ENCODE data around the gene YAE1.

Gene YAE1

GRCh38 chr7:39616138-39616537 lies 49.9 kb downstream of the YAE1 start:
- Histone ChIP-seq H3K4me1 (ENCODE audit: insufficient read depth, low read length) (no peaks in the 10 kb centered on the region), H2AFZ (ENCODE audit: low read depth, low read length) (no peak overlapping the region), H3K4me3 (ENCODE audit: low read depth in 1 of 2, low read length in 2 of 2) (no peak overlapping the region), H4K20me1 (ENCODE audit: insufficient read depth, low read length) (no peaks in the 10 kb centered on the region), H3K9ac (ENCODE audit: low read depth, low read length) (no peak overlapping the region), H3K4me2 (ENCODE audit: insufficient read depth, low read length) (no peak overlapping the region), H3K9me3 (ENCODE audit: insufficient read depth, low read length, severe bottlenecking) (no peaks in the 10 kb centered on the region), H3K27ac (ENCODE audit: low read length) (no peak overlapping the region), H3K27me3 (ENCODE audit: insufficient read depth, low read length, poor library complexity) (no peaks in the 10 kb centered on the region), H3K79me2 (ENCODE audit: insufficient read depth, low read length) (no peaks in the 10 kb centered on the region), H3K36me3 (ENCODE audit: insufficient read depth, low read length) (no peaks in the 10 kb centered on the region)
- ATAC-seq (ENCODE audit: insufficient read depth, low read depth) = no peak
- no peak for TF ChIP-seq EZH2 (IDR thresholded peaks at IDR 0.05; ENCODE audit: borderline replicate concordance, low read depth, low read length, severe bottlenecking)
- DNase-seq = no peak

- no peak overlapping the region for H3K9ac ChIP-seq (ENCODE audit: low read depth, low read length)
- H2AFZ ChIP-seq (ENCODE audit: low read depth, low read length) = no peak overlapping the region
- ATAC-seq (ENCODE audit: insufficient read depth, low read depth) = no peak
- no peaks in the 10 kb centered on the region for H3K27me3 ChIP-seq (ENCODE audit: insufficient read depth, low read length, poor library complexity)
- no peak overlapping the region for H3K4me3 ChIP-seq (ENCODE audit: low read depth in 1 of 2, low read length in 2 of 2)
- no peaks in the 10 kb centered on the region for H4K20me1 ChIP-seq (ENCODE audit: insufficient read depth, low read length)
- no peaks in the 10 kb centered on the region for H3K36me3 ChIP-seq (ENCODE audit: insufficient read depth, low read length)
- no peak for DNase-seq
- no peaks in the 10 kb centered on the region for H3K9me3 ChIP-seq (ENCODE audit: insufficient read depth, low read length, severe bottlenecking)
- TF ChIP-seq CTCF (IDR thresholded peaks at IDR 0.05; ENCODE audit: borderline replicate concordance, extremely low read depth, low read length, poor library complexity, severe bottlenecking) = no peak
- no peak for TF ChIP-seq EZH2 (IDR thresholded peaks at IDR 0.05; ENCODE audit: borderline replicate concordance, low read depth, low read length, severe bottlenecking)
- no peak overlapping the region for H3K27ac ChIP-seq (ENCODE audit: low read length)
- H3K79me2 ChIP-seq (ENCODE audit: insufficient read depth, low read length) = no peaks in the 10 kb centered on the region
- no peak overlapping the region for H3K4me2 ChIP-seq (ENCODE audit: insufficient read depth, low read length)
- H3K4me1 ChIP-seq (ENCODE audit: insufficient read depth, low read length) = peaks cover 4% of the 10 kb centered on the region
Measured at GRCh38 chr7:39617005-39617404, 50.8 kb downstream of the YAE1 start.

- Histone ChIP-seq H4K20me1 (ENCODE audit: insufficient read depth, low read length) (no peaks in the 10 kb centered on the region), H3K27me3 (ENCODE audit: insufficient read depth, low read length, poor library complexity) (no peaks in the 10 kb centered on the region), H3K27ac (ENCODE audit: low read length) (no peak overlapping the region), H3K4me2 (ENCODE audit: insufficient read depth, low read length) (no peak overlapping the region), H3K4me3 (ENCODE audit: low read depth in 1 of 2, low read length in 2 of 2) (no peak overlapping the region), H3K4me1 (ENCODE audit: insufficient read depth, low read length) (peaks cover 13% of the 10 kb centered on the region), H3K79me2 (ENCODE audit: insufficient read depth, low read length) (peaks cover 11% of the 10 kb centered on the region), H2AFZ (ENCODE audit: low read depth, low read length) (no peak overlapping the region), H3K9ac (ENCODE audit: low read depth, low read length) (no peak overlapping the region), H3K9me3 (ENCODE audit: insufficient read depth, low read length, severe bottlenecking) (no peaks in the 10 kb centered on the region), H3K36me3 (ENCODE audit: insufficient read depth, low read length) (no peaks in the 10 kb centered on the region; the same call in 1 of the 2 replicates)
- DNase-seq = no peak
- no peak for ATAC-seq (ENCODE audit: insufficient read depth, low read depth)
- TF ChIP-seq CTCF (IDR thresholded peaks at IDR 0.05; ENCODE audit: borderline replicate concordance, extremely low read depth, low read length, poor library complexity, severe bottlenecking) (no peak), EZH2 (IDR thresholded peaks at IDR 0.05; ENCODE audit: borderline replicate concordance, low read depth, low read length, severe bottlenecking) (no peak)
Measured at GRCh38 chr7:39618868-39619267, 52.7 kb downstream of the YAE1 start.

GRCh38 chr7:39620486-39620885 lies 54.3 kb downstream of the YAE1 start:
- Histone ChIP-seq H4K20me1 (ENCODE audit: insufficient read depth, low read length) (no peaks in the 10 kb centered on the region; the same call in 1 of the 2 replicates), H3K27me3 (ENCODE audit: insufficient read depth, low read length, poor library complexity) (no peaks in the 10 kb centered on the region), H3K9me3 (ENCODE audit: insufficient read depth, low read length, severe bottlenecking) (no peaks in the 10 kb centered on the region), H3K4me3 (ENCODE audit: low read depth in 1 of 2, low read length in 2 of 2) (no peak overlapping the region), H3K9ac (ENCODE audit: low read depth, low read length) (no peak overlapping the region), H3K4me1 (ENCODE audit: insufficient read depth, low read length) (peaks cover 28% of the 10 kb centered on the region), H2AFZ (ENCODE audit: low read depth, low read length) (no peak overlapping the region), H3K36me3 (ENCODE audit: insufficient read depth, low read length) (no peaks in the 10 kb centered on the region; the same call in 1 of the 2 replicates), H3K79me2 (ENCODE audit: insufficient read depth, low read length) (peaks cover 28% of the 10 kb centered on the region), H3K27ac (ENCODE audit: low read length) (no peak overlapping the region), H3K4me2 (ENCODE audit: insufficient read depth, low read length) (no peak overlapping the region)
- ATAC-seq (ENCODE audit: insufficient read depth, low read depth) = no peak
- no peak for DNase-seq
- no peak for TF ChIP-seq CTCF (IDR thresholded peaks at IDR 0.05; ENCODE audit: borderline replicate concordance, extremely low read depth, low read length, poor library complexity, severe bottlenecking)
- no peak for TF ChIP-seq EZH2 (IDR thresholded peaks at IDR 0.05; ENCODE audit: borderline replicate concordance, low read depth, low read length, severe bottlenecking)

All from DND-41 (cell line).